Heart left ventricle (tissue), 13 donors: ENCODE data around the gene ANAPC2.

Experiments used
- POLR2A ChIP-seq, 2 donors: fragments of 450-650 bp; IDR thresholded peaks; one replicate each; pipeline ENCODE4 v1.6.1; 2017; ENCODE audit warnings: antibody characterized with exemption in 2 of 2, mild to moderate bottlenecking in 2 of 2, moderate library complexity in 2 of 2
- TF ChIP-seq, protein P1 (sequence below), 12 donors: fragments of 200-600 bp; sonication (generic) in 4 of 12; IDR thresholded peaks; one replicate each; pipeline versions ENCODE4 v1.5.0 to v1.8.0; 2018 to 2022; ENCODE audit warnings: antibody characterized with exemption in 12 of 12, mild to moderate bottlenecking in 5 of 12
- donor health status: ischemic (EF 13 %, LVEDD 7.1; RV severe dilation, severe dysfunction).
- donor health status: DM: no; HTN: yes; CAD: no.
- donor health status: DM: no; HTN: no; CAD: no.
- donor health status: ischemic (EF 25% LVEDD 6.9; RV normal size, moderate dysfunction).
- donor health status: ischemic (EF 25% LVEDD 5.7; RV mildly dilated, moderate dysfunction).
- donor health status: ischemic (EF 35%, LVEDD 5.7; RV mildly dilated, moderate dysfunction).
- donor health status: nonischemic (EF 11% LVEDD 7.7; RV severe dilation, severe dysfunction).
- donor health status: DM: yes; HTN: yes; CAD: no.
- donor health status: PGD.
- donor health status: ischemic (EF 29% LVEDD 5.4; RV normal size, mild dysfunction).
- donor health status: nonischemic (EF 23%, LVEDD 6.1; RV moderate dilation, normal function).

DNA sequence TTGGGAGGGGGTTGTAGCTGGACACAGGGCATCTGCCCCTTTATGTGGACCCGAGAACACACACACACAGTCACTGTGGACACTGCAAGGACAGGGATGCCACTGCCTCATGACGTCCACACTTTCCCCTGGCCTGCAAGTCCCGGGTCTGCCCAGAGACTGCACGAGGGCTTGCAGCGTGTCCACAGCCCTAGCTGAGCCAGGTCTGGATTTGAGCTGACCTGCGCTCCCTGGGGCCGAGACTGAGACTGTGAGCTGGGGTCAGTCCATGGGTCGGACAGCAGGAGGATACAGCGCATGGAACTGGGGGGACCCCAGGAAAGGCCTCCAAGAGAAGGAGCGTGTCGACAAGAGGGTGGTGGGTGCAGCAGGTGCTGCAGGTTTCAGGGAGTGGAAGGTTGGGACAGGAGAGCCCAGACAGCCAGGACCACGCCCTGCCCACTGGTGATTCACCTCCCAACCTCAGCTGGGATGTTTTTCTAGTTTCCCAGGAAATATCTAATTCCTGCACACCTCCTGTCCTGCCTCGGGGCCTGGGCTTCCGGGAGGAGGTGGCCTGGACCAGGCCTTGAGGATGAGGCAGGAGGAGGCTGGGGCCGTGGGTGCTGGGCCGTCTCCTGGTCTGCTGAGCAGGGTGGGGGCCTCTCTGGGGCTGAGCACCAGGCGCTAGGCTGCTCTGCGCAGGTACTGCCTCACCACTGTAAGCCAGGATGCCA, 38.1 kb upstream of the ANAPC2 start:
- TF ChIP-seq, protein P1, sequence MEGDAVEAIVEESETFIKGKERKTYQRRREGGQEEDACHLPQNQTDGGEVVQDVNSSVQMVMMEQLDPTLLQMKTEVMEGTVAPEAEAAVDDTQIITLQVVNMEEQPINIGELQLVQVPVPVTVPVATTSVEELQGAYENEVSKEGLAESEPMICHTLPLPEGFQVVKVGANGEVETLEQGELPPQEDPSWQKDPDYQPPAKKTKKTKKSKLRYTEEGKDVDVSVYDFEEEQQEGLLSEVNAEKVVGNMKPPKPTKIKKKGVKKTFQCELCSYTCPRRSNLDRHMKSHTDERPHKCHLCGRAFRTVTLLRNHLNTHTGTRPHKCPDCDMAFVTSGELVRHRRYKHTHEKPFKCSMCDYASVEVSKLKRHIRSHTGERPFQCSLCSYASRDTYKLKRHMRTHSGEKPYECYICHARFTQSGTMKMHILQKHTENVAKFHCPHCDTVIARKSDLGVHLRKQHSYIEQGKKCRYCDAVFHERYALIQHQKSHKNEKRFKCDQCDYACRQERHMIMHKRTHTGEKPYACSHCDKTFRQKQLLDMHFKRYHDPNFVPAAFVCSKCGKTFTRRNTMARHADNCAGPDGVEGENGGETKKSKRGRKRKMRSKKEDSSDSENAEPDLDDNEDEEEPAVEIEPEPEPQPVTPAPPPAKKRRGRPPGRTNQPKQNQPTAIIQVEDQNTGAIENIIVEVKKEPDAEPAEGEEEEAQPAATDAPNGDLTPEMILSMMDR (IDR thresholded peaks at IDR 0.05), result no peak
- no peak for TF ChIP-seq POLR2A (IDR thresholded peaks at IDR 0.05)
